Natural killer cell (primary cell): Measurements from ENCODE around the gene DPP4. TPM values are rescaled to one million over a fixed set of nuclear protein-coding genes. Genes with fewer than 3 reads are reported as not detected.

ENCODE experiments used
- ATAC-seq, 3 donors: fragments of 150-1000 bp in 2 of 3; fragments of 200-7000 bp in 1 of 3; cut with Tn5 transposase; 1 replicate in 1 of 3; 2 replicates in 2 of 3; pipeline ENCODE4 v1.10.0; 2021; ENCODE audit warnings: mild to moderate bottlenecking in 2 of 3, moderate library complexity in 2 of 3
- DNase-seq, 2 donors: peaks; one replicate each; pipeline versions ENCODE4 v3.0.0 to v3.0.0-alpha.2; 2013 to 2021; ENCODE audit warnings: mixed read lengths in 1 of 2
- H3K27ac ChIP-seq: one replicate; pipeline ENCODE4 v1.5.1; 2013; ENCODE audit warnings: mild to moderate bottlenecking, low read length
- H3K27me3 ChIP-seq: one replicate; pipeline ENCODE4 v1.6.1; 2013; ENCODE audit warnings: low read length; ENCODE audit not compliant: control insufficient read depth, insufficient read depth
- H3K36me3 ChIP-seq: one replicate; pipeline ENCODE4 v1.6.1; 2013; ENCODE audit warnings: low read length; ENCODE audit not compliant: control insufficient read depth, insufficient read depth
- H3K4me1 ChIP-seq: one replicate; pipeline ENCODE4 v1.6.1; 2013; ENCODE audit warnings: low read length; ENCODE audit not compliant: control insufficient read depth, insufficient read depth
- H3K4me3 ChIP-seq: one replicate; pipeline ENCODE4 v1.5.1; 2013; ENCODE audit warnings: low read length
- H3K9me3 ChIP-seq: one replicate; pipeline ENCODE4 v1.6.1; 2013; ENCODE audit warnings: low read length; ENCODE audit not compliant: control insufficient read depth, insufficient read depth
- H3K27ac Mint-ChIP-seq, 2 donors: one replicate each; pipeline ENCODE4 v1.8.0; 2022; ENCODE audit warnings: mild to moderate bottlenecking in 2 of 2, mixed read lengths in 2 of 2, moderate library complexity in 1 of 2
- H3K27me3 Mint-ChIP-seq, 2 donors: one replicate each; pipeline ENCODE4 v1.8.0; 2022; ENCODE audit warnings: low read depth in 2 of 2, mixed read lengths in 2 of 2
- H3K36me3 Mint-ChIP-seq: one replicate; pipeline ENCODE4 v1.8.0; 2022; ENCODE audit warnings: mixed read lengths
- H3K4me1 Mint-ChIP-seq, 2 donors: one replicate each; pipeline ENCODE4 v1.8.0; 2022; ENCODE audit warnings: mixed read lengths in 2 of 2
- H3K4me3 Mint-ChIP-seq: one replicate; pipeline ENCODE4 v1.8.0; 2022; ENCODE audit warnings: mild to moderate bottlenecking, moderate library complexity, mixed read lengths
- H3K9me3 Mint-ChIP-seq, 2 donors: one replicate each; pipeline ENCODE4 v1.8.0; 2022; ENCODE audit warnings: mixed read lengths in 2 of 2
- WGBS: methylation state at CpG from one replicate; pipeline ENCODE4 v1.1.7; 2013; ENCODE audit warnings: missing lambda C conversion rate; ENCODE audit not compliant: insufficient coverage; 5-methylcytosine and 5-hydroxymethylcytosine counted together
- intact Hi-C: fragments of 100-400 bp; cut with micrococcal nuclease; formaldehyde crosslinking; loops from one replicate; pipeline ENCODE4 v1.14.2; 2022
- total RNA-seq, 4 donors: library from RNA; stranded (reverse); fragments of 120-200 nt in 1 of 4; gene quantifications; one replicate each; pipeline versions ENCODE4 v1.2.3 to v1.2.4, GENCODE V29; 2013 to 2022
- TF ChIP-seq, protein P1 (sequence below): fragments of 200-600 bp; IDR thresholded peaks from one replicate; pipeline ENCODE4 v1.8.0; 2022; ENCODE audit warnings: antibody characterized with exemption

The DPP4 gene
- total RNA-seq, 3 donors from 2014 or later (not counting 1 experiment from before 2014, with no cell fraction given): 1.8 to 2.3 (median 1.8) TPM

DNA sequence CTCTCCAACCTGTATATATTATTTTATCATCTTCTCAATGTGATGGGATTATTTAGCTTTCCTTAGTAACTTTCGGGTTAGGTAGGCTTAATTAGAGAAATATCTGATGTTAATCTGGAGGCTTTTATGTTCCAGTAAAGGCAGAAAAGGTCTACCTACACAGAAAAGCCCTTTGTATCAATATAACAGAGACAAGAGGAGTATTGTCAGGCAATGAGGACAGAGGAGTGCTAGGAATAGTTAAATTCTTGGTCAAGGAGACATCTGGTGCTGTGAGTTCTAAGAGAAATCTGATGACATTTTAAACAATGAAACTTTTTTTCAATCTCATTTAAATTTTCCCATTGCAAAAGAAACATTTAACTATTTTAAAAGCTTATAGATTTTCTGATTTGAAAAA, 36.1 kb downstream of the DPP4 start:
- no peaks in the 10 kb centered on the region for H3K9me3 Mint-ChIP-seq
- H3K9me3 ChIP-seq: no peaks in the 10 kb centered on the region
- no peaks in the 10 kb centered on the region for H3K4me1 ChIP-seq
- H3K27ac ChIP-seq: no peak overlapping the region
- TF ChIP-seq, protein P1, sequence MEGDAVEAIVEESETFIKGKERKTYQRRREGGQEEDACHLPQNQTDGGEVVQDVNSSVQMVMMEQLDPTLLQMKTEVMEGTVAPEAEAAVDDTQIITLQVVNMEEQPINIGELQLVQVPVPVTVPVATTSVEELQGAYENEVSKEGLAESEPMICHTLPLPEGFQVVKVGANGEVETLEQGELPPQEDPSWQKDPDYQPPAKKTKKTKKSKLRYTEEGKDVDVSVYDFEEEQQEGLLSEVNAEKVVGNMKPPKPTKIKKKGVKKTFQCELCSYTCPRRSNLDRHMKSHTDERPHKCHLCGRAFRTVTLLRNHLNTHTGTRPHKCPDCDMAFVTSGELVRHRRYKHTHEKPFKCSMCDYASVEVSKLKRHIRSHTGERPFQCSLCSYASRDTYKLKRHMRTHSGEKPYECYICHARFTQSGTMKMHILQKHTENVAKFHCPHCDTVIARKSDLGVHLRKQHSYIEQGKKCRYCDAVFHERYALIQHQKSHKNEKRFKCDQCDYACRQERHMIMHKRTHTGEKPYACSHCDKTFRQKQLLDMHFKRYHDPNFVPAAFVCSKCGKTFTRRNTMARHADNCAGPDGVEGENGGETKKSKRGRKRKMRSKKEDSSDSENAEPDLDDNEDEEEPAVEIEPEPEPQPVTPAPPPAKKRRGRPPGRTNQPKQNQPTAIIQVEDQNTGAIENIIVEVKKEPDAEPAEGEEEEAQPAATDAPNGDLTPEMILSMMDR: no peak
- no CpG with 5 or more reads among the region's 1 CpG for WGBS
- intact Hi-C loops: no loop called here
- H3K27me3 Mint-ChIP-seq: no peaks in the 10 kb centered on the region
- no peaks in the 10 kb centered on the region for H3K27me3 ChIP-seq
- no peaks in the 10 kb centered on the region for H3K4me1 Mint-ChIP-seq
- no peak for ATAC-seq
- H3K36me3 Mint-ChIP-seq: no peaks in the 10 kb centered on the region
- H3K4me3 ChIP-seq: no peak overlapping the region
- no peaks in the 10 kb centered on the region for H3K36me3 ChIP-seq
- no peak overlapping the region for H3K4me3 Mint-ChIP-seq
- no peak for DNase-seq
- no peak overlapping the region for H3K27ac Mint-ChIP-seq

DNA sequence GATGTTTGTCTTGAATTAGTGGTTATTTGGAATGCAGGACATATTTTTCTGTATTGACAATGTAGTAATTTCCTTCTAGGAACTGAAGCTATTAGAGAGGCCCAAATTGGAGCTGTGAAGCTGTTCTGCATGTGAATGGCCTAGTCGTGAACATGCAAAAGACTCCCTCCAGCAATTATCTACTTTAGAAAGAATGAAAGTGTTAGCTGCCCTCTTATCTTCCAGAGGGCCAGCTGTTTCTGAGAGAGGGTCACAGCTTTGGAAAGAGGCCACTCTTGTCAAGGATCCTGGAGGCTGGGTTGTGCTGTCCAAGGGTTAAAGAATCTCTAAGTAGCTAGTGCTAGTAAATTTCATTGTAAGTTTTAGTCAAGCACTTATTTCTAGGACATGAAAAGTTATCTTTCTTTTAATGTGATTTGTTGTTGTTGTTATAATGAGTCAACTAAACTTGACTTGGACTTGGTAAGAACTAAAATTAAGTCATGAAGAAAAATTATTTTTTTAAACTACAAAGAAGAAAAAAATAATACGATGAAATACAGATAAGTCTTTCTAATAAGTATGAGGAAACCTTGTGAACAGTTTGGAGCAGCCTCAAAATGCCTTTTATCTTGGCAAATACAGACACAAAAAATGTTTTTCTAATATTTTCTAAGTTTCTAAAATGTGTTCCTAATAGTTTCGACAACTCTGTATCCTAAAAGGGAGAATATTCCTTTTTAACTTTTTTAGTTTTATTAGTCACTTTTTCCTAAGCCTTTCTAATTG, 36.8 kb downstream of the DPP4 start:
- Histone ChIP-seq H3K9me3 (no peaks in the 10 kb centered on the region), H3K4me3 (no peak overlapping the region), H3K27ac (no peak overlapping the region), H3K36me3 (no peaks in the 10 kb centered on the region), H3K4me1 (no peaks in the 10 kb centered on the region), H3K27me3 (no peaks in the 10 kb centered on the region)
- TF ChIP-seq, protein P1: no peak
- Mint-ChIP-seq H3K36me3 (no peaks in the 10 kb centered on the region), H3K27ac (no peak overlapping the region), H3K4me1 (no peaks in the 10 kb centered on the region), H3K4me3 (no peak overlapping the region), H3K27me3 (no peaks in the 10 kb centered on the region), H3K9me3 (no peaks in the 10 kb centered on the region)
- intact Hi-C loops: no loop called here
- WGBS: no CpG with 5 or more reads among the region's 3 CpGs
- ATAC-seq: no peak
- DNase-seq: no peak

DNA sequence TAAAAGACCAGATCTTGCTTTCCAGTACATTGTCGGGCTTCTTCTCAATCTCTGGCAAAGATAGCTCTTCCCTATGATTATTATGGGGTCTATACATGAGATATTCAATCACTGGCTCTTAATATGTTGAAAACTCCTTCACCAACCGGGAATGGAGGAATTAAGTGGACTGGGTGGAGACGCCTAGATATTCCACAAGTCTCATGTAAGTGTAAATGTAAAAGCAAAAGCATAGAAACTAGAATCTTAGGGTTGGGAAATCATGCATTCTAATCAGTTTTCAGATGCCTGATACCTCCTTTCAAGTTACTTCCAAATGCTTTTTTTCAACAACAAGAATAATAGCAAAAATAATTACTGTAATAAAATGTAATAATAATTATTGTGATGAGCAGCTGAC, 38.0 kb downstream of the DPP4 start:
- Mint-ChIP-seq H3K27ac (no peak overlapping the region), H3K4me3 (no peak overlapping the region), H3K36me3 (no peaks in the 10 kb centered on the region), H3K4me1 (no peaks in the 10 kb centered on the region), H3K9me3 (no peaks in the 10 kb centered on the region), H3K27me3 (no peaks in the 10 kb centered on the region)
- no peak overlapping the region for H3K4me3 ChIP-seq
- WGBS: 90% methylated on average over 2 of the region's 3 CpGs
- no peaks in the 10 kb centered on the region for H3K9me3 ChIP-seq
- ATAC-seq (no peak), DNase-seq (no peak)
- no peak overlapping the region for H3K27ac ChIP-seq
- no peaks in the 10 kb centered on the region for H3K36me3 ChIP-seq
- no peaks in the 10 kb centered on the region for H3K27me3 ChIP-seq
- no peaks in the 10 kb centered on the region for H3K4me1 ChIP-seq
- intact Hi-C loops: no loop called here
- TF ChIP-seq, protein P1: no peak
